Measurements from ENCODE around the gene COQ8A.

DNA sequence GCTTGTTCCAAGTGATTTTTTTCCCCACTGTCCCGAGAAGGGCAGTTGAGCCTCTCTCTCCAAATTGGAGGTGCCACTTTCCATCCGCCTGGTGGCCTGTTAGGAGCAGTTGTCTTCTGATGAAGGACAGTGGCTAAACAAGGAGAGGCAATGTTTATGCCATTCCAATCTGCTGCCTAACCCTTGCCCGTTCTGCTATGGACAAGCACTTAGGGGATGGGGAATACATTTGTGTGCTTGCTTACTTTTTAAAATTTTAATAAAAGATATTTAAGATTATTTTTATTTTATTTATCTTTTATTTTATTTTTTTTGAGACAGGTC is 12.0 kb downstream of the COQ8A start:
- TF ChIP-seq POLR2AphosphoS5 (IDR thresholded peaks at IDR 0.05; ENCODE audit: low read depth) (no peak), SPI1 (IDR thresholded peaks at IDR 0.05; ENCODE audit: borderline replicate concordance, low read depth) (no peak), GABPA (IDR thresholded peaks at IDR 0.05; ENCODE audit: low read depth) (no peak)
- TF ChIP-seq, protein P1, sequence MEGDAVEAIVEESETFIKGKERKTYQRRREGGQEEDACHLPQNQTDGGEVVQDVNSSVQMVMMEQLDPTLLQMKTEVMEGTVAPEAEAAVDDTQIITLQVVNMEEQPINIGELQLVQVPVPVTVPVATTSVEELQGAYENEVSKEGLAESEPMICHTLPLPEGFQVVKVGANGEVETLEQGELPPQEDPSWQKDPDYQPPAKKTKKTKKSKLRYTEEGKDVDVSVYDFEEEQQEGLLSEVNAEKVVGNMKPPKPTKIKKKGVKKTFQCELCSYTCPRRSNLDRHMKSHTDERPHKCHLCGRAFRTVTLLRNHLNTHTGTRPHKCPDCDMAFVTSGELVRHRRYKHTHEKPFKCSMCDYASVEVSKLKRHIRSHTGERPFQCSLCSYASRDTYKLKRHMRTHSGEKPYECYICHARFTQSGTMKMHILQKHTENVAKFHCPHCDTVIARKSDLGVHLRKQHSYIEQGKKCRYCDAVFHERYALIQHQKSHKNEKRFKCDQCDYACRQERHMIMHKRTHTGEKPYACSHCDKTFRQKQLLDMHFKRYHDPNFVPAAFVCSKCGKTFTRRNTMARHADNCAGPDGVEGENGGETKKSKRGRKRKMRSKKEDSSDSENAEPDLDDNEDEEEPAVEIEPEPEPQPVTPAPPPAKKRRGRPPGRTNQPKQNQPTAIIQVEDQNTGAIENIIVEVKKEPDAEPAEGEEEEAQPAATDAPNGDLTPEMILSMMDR (IDR thresholded peaks at IDR 0.05; ENCODE audit: insufficient read depth, low read length) = no peak
- TF ChIP-seq, protein P2, sequence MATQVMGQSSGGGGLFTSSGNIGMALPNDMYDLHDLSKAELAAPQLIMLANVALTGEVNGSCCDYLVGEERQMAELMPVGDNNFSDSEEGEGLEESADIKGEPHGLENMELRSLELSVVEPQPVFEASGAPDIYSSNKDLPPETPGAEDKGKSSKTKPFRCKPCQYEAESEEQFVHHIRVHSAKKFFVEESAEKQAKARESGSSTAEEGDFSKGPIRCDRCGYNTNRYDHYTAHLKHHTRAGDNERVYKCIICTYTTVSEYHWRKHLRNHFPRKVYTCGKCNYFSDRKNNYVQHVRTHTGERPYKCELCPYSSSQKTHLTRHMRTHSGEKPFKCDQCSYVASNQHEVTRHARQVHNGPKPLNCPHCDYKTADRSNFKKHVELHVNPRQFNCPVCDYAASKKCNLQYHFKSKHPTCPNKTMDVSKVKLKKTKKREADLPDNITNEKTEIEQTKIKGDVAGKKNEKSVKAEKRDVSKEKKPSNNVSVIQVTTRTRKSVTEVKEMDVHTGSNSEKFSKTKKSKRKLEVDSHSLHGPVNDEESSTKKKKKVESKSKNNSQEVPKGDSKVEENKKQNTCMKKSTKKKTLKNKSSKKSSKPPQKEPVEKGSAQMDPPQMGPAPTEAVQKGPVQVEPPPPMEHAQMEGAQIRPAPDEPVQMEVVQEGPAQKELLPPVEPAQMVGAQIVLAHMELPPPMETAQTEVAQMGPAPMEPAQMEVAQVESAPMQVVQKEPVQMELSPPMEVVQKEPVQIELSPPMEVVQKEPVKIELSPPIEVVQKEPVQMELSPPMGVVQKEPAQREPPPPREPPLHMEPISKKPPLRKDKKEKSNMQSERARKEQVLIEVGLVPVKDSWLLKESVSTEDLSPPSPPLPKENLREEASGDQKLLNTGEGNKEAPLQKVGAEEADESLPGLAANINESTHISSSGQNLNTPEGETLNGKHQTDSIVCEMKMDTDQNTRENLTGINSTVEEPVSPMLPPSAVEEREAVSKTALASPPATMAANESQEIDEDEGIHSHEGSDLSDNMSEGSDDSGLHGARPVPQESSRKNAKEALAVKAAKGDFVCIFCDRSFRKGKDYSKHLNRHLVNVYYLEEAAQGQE (IDR thresholded peaks at IDR 0.05; ENCODE audit: insufficient replicate concordance, low read depth) = no peak
